NCI-H460 (cell line): ENCODE measurements around the gene NDUFS7. TPM values are rescaled to one million over a fixed set of nuclear protein-coding genes. Genes with fewer than 3 reads are reported as not detected.

Source experiments
- DNase-seq: peaks from one replicate; pipeline ENCODE4 v3.0.0-alpha.2; 2016; ENCODE audit warnings: low read depth; ENCODE audit errors: extremely low read depth
- total RNA-seq: library from RNA; depleted of rRNA; stranded (reverse); fragments of >200 nt; shearing (Covaris generic); gene quantifications from 2 replicates; pipeline ENCODE4 v1.2.3, GENCODE V29; 2014

NDUFS7 gene
- total RNA-seq, 1 experiment from 2014 or later, result 52.3 TPM

GRCh38 chr19:1384478-1385110 is 887 bp downstream of the NDUFS7 start:
- no peak for DNase-seq

GRCh38 chr19:1385816-1386215 is 2.1 kb downstream of the NDUFS7 start:
- no peak for DNase-seq

- no peak for DNase-seq
These were observed 3.4 kb downstream of the NDUFS7 start for GRCh38 chr19:1386945-1387683.

DNA sequence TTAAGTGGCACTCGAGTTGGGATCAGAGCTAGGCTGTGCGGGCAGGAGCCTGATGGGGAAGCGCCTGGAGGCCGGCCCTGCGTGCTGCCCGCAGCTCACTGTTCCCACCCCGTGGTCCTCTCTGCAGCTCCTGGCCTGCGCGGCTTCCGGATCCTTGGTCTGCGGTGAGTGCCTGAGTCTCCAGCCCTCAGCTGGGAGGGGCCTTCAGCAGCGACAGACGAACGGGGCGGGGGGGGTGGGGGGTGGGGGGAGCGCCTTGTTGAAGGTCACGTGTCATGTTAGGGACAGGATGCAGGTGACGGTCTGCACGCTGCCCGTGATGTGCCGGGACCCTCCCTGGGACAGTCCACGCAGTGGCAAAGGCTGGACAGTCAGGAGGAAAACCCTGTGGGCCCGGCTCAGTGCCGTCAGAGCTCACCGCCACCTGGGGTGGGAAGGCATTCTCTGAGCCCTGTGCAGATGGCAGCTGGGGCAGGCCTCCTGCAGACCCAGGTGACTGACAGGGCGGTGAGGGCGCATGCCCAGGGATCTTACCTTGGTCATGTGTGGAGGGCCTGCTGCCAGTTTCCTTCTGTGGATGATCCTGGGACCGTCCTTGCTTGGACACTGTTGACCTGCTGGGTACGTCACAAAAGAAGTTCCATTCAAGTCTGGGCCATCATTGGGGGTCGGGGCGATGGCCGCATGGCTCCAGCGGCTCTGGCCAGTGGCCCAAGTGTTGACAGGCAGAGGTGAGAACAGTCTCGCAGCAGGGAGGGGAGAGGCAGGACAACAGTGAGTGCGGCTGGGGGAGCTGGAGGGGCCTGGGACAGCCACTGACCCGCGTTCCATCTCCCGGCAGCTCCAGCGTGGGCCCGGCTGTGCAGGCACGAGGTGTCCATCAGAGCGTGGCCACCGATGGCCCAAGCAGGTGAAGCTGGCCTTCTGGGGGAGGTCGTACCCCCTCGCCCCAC is 4.3 kb downstream of the NDUFS7 start:
- DNase-seq, result no peak

GRCh38 chr19:1388637-1389026 is 4.9 kb downstream of the NDUFS7 start:
- DNase-seq, result no peak

- DNase-seq, result no peak
These were observed 5.6 kb downstream of the NDUFS7 start for GRCh38 chr19:1389033-1389940.

GRCh38 chr19:1390890-1391423 is 7.2 kb downstream of the NDUFS7 start:
- DNase-seq, result no peak

DNA sequence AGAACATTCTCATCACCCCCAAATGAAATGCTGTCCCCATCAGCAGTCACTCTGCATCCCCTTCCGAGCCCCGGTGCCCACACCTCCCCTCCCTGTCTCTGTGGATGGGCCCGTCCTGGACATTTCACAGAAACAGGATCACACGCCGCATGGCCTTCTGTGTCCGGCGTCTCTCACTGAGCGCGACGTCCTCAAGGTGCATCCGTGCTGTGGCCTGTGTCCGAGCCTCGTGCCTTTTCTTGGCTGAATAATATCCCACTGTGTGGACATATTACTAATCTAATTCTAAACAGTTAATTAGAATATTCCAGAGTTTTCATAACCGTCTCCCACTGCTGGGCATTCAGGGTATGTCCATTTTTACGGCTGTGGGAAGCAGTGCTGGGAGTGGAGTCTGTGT is 8.7 kb downstream of the NDUFS7 start:
- no peak for DNase-seq

DNA sequence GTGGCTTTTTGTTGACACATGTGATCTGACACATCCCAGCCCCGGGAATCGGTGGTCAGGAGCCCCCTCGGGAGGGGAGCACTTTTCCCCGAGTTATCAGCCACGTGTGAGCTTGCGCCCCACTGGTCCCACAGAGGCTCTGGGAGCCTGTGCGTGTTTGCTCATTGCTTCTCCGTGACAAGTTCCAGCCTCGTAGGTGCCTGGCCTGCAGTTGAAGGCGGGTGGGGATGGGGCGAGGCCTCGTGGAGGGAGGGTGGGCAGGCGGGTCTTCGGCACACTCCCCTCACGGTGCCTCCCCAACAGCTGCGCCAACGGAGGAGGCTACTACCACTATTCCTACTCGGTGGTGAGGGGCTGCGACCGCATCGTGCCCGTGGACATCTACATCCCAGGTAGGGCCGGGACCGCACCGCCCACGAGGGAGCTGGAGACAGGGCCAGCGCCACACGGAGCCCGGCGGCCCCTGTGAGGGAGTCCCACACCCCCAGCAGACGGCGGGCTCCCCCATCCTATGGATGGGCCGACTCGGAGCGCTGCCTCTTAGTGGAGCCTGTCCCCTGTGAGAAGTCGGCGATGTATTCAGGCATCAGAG is 9.3 kb downstream of the NDUFS7 start:
- no peak for DNase-seq

DNA sequence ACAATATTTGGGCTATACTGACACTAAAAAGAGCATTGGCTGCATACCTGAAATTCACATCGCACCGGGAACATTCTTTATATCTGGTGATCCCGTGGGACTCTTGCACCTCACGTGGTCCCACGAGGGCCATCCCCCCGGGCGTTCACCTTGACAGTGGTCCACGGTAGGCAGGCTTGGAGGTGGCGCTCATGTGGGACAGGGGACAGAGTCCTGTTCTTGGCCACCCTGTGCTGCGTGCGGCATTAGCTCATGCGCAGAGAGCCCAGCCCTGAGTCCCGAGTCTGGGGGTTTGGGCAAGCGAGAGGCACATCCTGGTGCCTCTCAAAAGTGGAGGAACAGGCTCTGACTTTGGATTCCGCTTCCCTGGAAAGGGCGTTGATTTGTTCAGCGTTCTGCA is 10.1 kb downstream of the NDUFS7 start:
- no peak for DNase-seq

DNA sequence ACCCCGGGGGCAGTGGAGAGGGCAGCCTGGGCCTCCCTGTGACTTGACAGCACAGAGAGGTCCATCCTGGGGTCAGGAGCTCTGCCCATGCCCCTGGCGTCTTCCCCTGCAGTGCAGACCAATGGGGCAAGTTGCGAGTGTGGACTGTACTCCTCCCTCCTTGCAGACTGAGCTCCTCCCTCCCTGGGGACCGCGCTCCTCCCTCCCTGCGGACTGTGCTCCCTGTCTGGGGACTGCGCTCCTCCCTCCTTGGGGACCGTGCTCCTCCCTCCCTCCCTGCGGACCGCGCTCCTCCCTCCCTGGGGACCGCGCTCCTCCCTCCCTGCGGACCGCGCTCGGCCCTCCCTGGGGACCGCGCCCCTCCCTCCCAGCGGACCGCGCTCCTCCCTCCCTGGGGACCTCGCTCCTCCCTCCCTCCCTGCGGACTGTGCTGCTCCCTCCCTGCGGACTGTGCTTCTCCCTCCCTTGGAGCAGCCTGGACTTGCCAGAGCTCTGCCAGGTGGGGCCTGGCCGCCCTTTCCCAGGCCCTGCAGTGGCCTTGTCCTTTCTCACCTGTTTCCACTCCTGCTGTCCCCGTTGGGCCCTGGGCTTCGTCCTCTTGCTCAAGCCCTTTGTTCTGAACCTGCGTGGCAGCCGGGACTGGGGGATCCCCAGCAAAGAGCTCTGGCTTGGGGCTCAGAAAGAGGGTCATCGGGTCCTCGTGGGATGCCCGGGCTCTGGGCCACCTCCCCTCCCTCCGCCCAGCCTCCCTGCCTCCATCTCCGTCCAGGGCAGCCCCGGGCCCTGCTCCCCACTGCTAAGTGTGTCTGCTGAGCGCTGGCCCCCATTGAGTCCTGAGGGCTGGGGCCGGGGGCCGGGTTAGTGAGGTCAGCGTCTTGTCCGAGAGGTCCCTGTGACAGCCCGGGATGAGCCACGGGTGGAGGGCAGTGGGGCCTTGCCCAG is 10.8 kb downstream of the NDUFS7 start:
- no peak for DNase-seq

GRCh38 chr19:1395194-1396018 is 11.7 kb downstream of the NDUFS7 start:
- no peak for DNase-seq

DNA sequence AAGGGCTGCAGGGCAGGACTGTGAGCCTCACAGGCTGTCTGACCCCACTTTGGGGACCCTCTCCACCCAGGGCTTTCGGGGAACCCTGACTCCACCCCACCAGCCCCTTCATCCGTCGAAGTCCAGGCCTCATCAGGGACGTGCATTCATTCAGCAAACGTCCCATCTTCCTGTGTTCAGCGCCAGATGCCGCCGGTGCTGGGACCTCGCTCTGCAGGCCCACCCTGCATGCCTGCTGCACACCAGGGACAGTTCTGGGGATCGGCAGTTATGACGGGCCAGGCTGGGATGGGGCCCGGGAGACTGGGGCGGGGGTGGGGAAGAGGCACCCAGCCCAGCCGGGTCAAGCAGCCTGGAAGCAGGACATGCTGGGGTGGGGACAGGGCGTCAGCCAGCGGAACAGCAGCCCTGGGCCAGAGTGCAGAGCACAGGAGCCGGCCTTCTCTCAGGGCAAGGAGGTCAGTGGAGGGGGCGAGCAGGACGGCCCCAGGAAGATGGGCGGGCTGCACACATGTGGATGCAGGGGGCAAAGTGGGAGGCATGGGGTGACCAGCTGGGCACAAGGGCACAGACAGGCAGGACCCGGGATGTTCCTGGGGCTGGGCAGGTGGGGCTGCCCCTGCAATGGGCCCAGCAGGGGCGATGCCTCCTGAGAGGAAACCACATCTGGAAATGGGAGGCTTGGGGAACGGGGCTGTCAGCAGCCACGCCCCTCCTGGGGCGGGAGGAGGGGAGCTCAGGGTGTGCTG is 12.5 kb downstream of the NDUFS7 start:
- DNase-seq, result no peak

DNA sequence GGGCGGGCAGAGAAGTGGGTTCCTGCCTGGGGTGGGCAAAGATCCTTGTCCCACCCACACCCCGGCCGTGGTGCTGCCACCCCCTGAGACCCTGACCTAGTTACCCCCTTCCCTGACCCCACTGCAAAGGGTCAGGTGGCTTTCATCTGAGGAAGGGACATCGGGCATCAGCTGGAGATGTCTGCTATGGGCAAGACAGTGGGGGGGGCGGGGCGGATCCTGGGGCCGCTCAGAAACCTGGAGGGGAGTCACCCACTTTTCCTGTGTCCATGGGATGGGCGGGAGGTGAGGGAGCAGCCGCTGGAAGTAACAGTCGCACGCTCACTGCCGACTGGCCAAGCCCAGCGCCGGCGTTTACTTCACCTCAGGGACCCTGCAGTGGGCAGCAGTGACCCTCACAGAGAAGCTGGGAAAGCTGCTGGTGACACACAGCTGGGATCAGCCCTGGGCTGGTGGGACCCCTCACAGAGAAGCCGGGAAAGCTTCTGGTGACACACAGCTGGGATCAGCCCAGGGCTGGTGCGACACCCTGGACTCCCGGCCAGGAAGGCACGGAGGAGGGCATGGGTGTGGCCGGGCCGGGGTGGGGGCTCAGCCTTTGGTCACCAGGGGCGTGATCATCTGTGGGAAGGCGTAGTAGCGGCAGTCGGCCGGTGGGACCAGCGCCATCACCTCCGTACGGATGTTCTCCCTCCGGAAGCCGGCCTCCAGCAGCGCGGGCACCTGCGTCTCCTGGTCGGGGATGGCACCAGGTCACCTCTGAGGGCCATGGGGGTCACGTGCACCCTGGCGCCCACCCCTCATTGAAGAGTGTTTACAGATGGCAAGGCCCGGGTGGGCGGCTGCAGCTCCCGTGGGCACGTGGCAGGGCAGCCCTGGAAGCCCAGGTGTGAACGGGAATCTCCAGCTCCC is 13.3 kb downstream of the NDUFS7 start:
- no peak for DNase-seq

GRCh38 chr19:1397838-1398237 is 14.1 kb downstream of the NDUFS7 start:
- no peak for DNase-seq

DNA sequence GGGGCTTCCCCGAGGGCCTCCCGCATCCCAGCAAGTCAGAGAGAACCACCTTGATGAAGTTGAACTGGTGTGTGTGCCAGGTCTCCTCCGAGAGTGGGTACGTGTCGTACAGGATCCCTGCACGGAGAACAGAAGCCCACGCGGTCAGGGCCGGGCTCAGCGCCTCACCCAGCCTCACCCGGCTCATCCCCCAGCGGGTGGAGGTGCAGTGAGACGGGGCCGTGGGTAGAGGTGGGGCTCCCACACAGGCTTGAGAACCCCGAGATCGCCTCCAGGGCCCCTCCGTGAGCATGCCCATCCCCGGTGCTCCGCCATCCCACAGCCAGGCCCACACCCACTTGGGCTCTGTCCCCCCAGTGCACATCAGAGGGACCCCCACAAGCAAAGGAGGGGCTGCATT is 15.4 kb downstream of the NDUFS7 start:
- DNase-seq, result no peak
